AG09319 (cell line): ENCODE results near the gene ACACB.

Experiments
- DNase-seq: peaks from one replicate; pipeline ENCODE4 v3.0.0-alpha.2; 2010; ENCODE audit warnings: low read depth; ENCODE audit errors: extremely low read depth
- TF ChIP-seq, protein P1 (sequence below): IDR thresholded peaks from 2 replicates; pipeline ENCODE4 v1.5.1; 2011; ENCODE audit warnings: low read depth, mild to moderate bottlenecking, inconsistent platforms, low read length, moderate library complexity

The ACACB gene

DNA sequence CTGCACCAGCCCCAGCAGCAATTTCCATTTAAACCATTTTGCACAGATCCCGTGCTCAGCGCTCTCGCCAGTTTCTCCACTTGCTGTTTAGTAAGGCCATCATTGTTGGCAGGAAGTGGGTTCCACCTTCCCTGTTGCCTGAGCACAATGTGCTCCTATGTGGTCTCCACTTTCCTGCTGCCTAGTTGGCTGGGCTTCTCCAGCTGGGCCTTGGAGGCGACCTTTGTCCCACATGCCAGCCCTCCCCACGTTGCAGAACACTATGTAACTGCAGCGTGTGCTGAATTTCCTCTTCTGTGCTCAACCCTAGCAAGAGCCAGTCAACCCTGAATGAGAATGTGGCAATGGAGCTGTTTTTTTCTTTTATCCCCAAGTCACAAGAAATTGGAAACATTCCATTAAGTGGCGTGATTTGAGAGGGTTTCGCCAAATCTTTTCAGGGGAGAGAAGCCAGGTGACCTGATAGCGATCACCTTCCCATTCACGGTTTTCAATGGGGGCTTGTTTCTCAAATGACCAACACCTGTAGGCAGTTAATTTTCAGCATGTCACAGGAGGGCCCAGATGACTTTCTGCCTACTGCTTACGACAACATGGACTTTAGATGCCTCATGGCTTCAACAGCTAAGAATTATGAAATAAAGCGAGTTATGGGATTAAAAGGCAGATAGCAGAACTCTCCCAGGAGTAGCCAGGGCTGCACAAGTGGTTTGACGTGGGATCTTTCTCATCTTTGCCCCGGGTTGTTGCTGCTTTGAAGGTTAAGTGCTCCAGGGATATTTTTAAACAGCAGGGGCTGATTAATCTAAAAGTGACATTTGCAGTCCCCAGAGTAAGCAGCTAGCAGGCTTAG is at the start of gene ACACB:
ACACB (plus strand) TSS at position 830 of the 853 bp plus-strand sequence. CDS start 22,819 bp downstream, outside the sequence.
- TF ChIP-seq, protein P1, sequence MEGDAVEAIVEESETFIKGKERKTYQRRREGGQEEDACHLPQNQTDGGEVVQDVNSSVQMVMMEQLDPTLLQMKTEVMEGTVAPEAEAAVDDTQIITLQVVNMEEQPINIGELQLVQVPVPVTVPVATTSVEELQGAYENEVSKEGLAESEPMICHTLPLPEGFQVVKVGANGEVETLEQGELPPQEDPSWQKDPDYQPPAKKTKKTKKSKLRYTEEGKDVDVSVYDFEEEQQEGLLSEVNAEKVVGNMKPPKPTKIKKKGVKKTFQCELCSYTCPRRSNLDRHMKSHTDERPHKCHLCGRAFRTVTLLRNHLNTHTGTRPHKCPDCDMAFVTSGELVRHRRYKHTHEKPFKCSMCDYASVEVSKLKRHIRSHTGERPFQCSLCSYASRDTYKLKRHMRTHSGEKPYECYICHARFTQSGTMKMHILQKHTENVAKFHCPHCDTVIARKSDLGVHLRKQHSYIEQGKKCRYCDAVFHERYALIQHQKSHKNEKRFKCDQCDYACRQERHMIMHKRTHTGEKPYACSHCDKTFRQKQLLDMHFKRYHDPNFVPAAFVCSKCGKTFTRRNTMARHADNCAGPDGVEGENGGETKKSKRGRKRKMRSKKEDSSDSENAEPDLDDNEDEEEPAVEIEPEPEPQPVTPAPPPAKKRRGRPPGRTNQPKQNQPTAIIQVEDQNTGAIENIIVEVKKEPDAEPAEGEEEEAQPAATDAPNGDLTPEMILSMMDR, result no peak
- no peak for DNase-seq

DNA sequence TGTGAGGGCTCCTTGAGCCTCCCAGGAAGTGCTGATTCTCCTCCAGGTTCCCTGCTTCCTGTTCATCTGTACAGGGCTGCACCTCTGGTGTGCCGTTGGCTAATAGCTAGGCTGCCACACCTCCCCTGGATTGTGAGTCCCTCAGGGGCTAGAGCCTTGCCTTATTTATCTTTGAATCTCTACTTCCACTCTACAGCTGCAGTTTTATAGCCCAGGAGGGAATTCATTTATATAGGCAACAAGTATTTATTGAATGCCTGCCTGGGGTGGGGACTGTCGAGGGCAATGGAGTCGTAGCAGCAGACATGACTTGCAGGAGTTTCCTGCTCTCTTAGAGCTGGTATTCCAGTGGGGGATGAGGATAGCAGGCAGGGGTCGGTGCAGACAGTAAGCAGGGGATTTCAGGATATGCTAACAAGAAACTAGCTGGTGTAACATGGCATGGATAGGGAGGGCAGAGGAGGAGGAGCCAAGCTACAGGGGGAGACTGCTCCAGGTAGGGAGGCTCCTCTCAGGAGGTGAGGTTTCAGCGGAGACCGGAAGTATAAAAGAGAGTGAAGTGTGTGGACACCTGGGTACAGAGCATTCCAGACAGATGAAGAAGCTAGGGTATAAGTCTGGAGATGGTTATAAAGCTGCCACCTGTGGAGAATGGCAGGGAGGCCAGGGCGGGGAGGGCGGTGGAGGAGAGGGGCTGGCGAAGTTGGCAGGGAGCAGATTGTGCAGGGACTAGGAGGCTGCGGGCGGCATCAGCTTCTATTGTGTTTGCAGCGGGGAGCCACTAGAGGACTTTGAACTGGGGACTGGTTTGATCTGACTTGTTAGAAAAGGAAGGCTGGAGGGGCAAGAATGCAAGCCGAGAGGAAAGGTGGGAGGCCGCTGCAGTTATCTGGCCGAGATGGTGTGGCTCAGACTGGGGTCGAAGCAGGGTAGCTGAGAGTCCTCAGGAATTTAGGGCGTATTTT is 46.8 kb upstream of the ACACB start:
- no peak for DNase-seq
- TF ChIP-seq, protein P1, result no peak

DNA sequence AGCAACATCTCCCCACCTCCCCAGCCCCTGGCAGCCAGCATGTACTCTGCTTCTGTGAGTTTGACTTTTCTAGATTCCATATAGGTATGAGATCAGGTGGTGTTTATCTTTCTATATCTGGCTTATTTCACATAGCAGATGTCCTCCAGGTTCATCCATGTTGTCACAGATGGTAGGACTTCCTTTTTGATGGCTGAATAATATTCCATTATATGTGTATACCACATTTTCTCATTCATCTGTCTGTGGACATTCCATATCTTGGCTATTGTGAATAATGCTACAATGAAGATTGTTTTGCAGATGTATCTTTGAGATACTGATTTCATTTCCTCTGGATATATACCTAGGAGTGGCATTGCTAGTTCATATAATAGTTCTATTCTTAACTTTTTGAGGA is 41.5 kb upstream of the ACACB start:
- TF ChIP-seq, protein P1, result no peak
- no peak for DNase-seq

DNA sequence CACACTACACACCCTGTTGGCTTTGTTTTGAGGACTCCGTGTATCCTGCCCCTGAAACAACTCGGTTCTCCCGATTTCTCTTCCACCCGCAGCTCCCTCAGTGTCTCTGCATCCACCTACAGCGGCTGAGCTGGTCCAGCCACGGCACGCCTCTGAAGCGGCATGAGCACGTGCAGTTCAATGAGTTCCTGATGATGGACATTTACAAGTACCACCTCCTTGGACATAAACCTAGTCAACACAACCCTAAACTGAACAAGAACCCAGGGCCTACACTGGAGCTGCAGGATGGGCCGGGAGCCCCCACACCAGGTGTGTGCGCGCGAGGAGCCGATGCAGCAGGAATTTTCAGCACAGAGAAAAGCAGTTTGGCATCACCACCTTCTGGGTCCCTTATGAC is 33.6 kb upstream of the ACACB start:
- TF ChIP-seq, protein P1, result no peak
- no peak for DNase-seq

DNA sequence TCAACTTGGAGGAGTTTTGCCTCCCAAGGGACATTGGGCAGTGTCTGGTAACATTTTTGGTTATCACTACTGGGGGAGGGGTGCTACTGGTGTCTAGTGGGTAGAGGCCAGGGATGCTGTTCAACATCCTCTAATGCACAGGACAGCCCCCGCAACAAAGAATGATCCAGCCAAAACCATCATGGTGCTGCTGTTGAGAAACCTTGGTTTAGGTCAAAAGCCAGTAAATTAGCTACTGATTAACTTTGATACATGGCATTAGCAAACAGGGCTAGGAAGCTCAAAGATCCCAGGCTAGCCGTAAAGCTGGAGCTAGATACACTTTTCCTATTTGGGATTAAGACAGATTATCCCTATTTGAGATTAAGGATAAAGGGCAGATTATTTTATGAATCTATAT is 32.0 kb upstream of the ACACB start:
- TF ChIP-seq, protein P1, result no peak
- no peak for DNase-seq

DNA sequence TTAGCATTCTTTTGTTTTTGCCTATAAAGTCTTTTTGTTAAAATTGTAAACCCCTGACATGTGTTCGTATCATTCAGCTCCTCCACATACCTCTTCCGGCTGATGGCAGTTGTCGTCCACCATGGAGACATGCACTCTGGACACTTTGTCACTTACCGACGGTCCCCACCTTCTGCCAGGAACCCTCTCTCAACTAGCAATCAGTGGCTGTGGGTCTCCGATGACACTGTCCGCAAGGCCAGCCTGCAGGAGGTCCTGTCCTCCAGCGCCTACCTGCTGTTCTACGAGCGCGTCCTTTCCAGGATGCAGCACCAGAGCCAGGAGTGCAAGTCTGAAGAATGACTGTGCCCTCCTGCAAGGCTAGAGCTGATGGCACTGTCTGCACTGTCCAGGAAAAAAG is 30.8 kb upstream of the ACACB start:
- DNase-seq, result no peak
- TF ChIP-seq, protein P1, result no peak
